ENCODE measurements around the gene CLDN8.

Gene CLDN8

DNA sequence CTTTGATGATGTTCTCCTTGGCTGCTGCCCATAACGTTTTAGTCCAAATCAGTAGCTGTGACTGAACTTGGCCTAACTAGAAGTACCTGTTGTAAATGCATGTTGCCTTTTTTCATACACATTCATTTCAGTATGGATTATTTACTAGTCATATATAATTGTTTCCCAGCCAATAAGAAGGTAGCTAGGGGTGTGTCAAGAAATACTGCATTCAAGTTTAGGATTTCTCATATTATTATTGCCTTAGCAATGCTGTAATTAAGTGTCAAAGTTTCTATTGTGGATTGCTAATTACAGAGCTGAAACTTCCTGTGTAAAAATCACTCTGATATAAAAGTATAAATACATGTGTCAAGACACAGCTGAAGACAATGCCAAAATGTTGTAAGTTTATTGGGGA, 49.2 kb downstream of the CLDN8 start, which contains the start of gene CLDN17:
TSS of gene CLDN17 (minus strand) at position 101 of the 400 bp plus-strand sequence. CDS start 188 bp downstream, outside the sequence.
- WGBS, 2 experiments = 88 to 89% methylated on average over 1 of the region's 1 CpG
- no peaks in the 10 kb centered on the region for H3K27me3 ChIP-seq (ENCODE audit: control insufficient read depth, insufficient read depth, low read length, poor library complexity, severe bottlenecking)
- H3K36me3 ChIP-seq (ENCODE audit: control insufficient read depth, insufficient read depth, low read length) = no peaks in the 10 kb centered on the region

DNA sequence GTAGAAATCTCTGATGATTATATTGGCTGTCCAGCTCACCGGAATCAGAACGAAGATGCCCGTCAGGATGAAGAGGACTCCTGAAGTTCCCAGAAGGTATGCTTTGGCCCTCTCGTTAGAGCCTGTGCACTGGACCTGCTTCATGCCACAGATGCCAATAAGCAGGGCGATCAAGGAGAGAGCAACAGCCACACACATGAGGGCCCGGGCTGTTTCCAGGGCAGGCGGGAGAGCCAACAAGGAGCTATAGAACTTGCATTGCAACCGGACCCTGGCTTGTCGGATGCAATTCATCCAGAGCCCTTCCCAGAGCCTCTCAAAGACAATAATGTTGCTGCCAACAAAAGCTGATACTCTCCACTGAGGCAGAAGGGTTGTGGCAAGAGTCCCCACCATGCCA, 49.7 kb downstream of the CLDN8 start:
- Histone ChIP-seq H3K4me3 (ENCODE audit: insufficient read depth, low read depth, low read length) (no peak overlapping the region), H3K27ac (ENCODE audit: insufficient read depth, low read depth, low read length, poor library complexity, severe bottlenecking) (no peak overlapping the region), H3K36me3 (ENCODE audit: control insufficient read depth, insufficient read depth, low read length) (no peaks in the 10 kb centered on the region), H3K4me1 (ENCODE audit: control insufficient read depth, insufficient read depth, low read length) (no peaks in the 10 kb centered on the region), H3K9me3 (ENCODE audit: control insufficient read depth, low read length) (no peaks in the 10 kb centered on the region), H3K27me3 (ENCODE audit: control insufficient read depth, insufficient read depth, low read length, poor library complexity, severe bottlenecking) (no peaks in the 10 kb centered on the region)
- 94 to 95% methylated on average over 9 of the region's 9 CpGs for WGBS, 2 experiments

More for the DNA sequence above, 49.2 kb downstream of the CLDN8 start, which contains the start of gene CLDN17:
- no peak within 1 kb of the TSS for H3K27ac ChIP-seq (ENCODE audit: insufficient read depth, low read depth, low read length, poor library complexity, severe bottlenecking)
- no peaks in the 10 kb centered on the region for H3K9me3 ChIP-seq (ENCODE audit: control insufficient read depth, low read length)
- H3K4me3 ChIP-seq (ENCODE audit: insufficient read depth, low read depth, low read length) = no peak within 1 kb of the TSS
- H3K4me1 ChIP-seq (ENCODE audit: control insufficient read depth, insufficient read depth, low read length) = no peaks in the 10 kb centered on the region

DNA sequence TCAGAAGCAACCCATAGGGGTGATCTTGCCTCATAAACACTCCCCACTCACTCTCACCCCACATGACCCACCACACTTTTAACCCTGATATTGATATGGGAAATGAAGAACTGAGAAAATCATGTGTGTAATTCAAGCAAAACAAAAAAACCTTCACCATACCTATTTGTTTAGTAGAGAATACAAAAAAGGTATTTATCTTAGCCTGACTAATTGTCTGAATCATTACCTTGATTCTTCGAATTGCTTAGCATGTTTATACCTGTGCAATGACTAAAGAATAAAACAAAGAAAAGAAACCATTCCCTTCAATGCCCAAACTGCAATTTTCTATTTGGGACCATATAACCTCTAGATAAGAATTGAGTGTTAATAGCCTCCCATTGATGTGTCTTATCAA, 51.1 kb downstream of the CLDN8 start:
- H3K4me3 ChIP-seq (ENCODE audit: insufficient read depth, low read depth, low read length) = no peak overlapping the region
- no peaks in the 10 kb centered on the region for H3K27me3 ChIP-seq (ENCODE audit: control insufficient read depth, insufficient read depth, low read length, poor library complexity, severe bottlenecking)
- H3K4me1 ChIP-seq (ENCODE audit: control insufficient read depth, insufficient read depth, low read length) = no peaks in the 10 kb centered on the region
- H3K36me3 ChIP-seq (ENCODE audit: control insufficient read depth, insufficient read depth, low read length) = no peaks in the 10 kb centered on the region
- no peaks in the 10 kb centered on the region for H3K9me3 ChIP-seq (ENCODE audit: control insufficient read depth, low read length)
- WGBS, 2 experiments = 100% methylated on average over 1 of the region's 1 CpG; no CpG with 5 or more reads in 1 of the 2 experiments
- H3K27ac ChIP-seq (ENCODE audit: insufficient read depth, low read depth, low read length, poor library complexity, severe bottlenecking) = no peak overlapping the region
